AG04450 (cell line): ENCODE data around the gene B4GALT2. TPM values are rescaled to one million over a fixed set of nuclear protein-coding genes. Genes with fewer than 3 reads are reported as not detected.

Source experiments
- CTCF ChIA-PET: fragments of 300-600, 350-600 bp; formaldehyde crosslinking; extraction: SDS; loops from one replicate; lab custom pipeline; 2022; ENCODE audit warnings: antibody characterized with exemption, inconsistent platforms; lab: Charles Lee
- POLR2A ChIA-PET: fragments of 350-600 bp; formaldehyde crosslinking; extraction: SDS; loops from one replicate; lab custom pipeline; 2021; ENCODE audit warnings: antibody characterized with exemption, inconsistent platforms; lab: Yijun Ruan, JAX
- DNase-seq: peaks from one replicate; pipeline ENCODE4 v3.0.0-alpha.2; 2011; ENCODE audit warnings: low read depth, low spot score
- H3K27ac ChIP-seq: one replicate; pipeline ENCODE4 v1.5.1; 2012; ENCODE audit warnings: low read depth, low read length, control low read depth
- H3K27me3 ChIP-seq: one replicate; pipeline ENCODE4 v1.6.0; 2012; ENCODE audit warnings: low read length; ENCODE audit not compliant: control insufficient read depth, insufficient read depth
- H3K4me3 ChIP-seq: 2 replicates; pipeline ENCODE4 v1.5.1; 2011; ENCODE audit warnings: mild to moderate bottlenecking, low read depth, low read length, control low read depth
- H3K9me3 ChIP-seq: 2 replicates; pipeline ENCODE4 v1.5.1; 2012; ENCODE audit warnings: low read length; ENCODE audit not compliant: control insufficient read depth, insufficient read depth
- polyA plus RNA-seq: library from polyadenylated mRNA; depleted of rRNA; stranded (reverse); fragments of >200 nt; gene quantifications from 2 replicates; pipeline ENCODE4 v1.2.3, GENCODE V29; 2011
- TF ChIP-seq, protein P1 (sequence below): IDR thresholded peaks from 2 replicates; pipeline ENCODE4 v1.5.1; 2011; ENCODE audit warnings: low read depth, low read length, control low read depth, inconsistent platforms

The B4GALT2 gene
- polyA plus RNA-seq, 1 experiment: 39.0 TPM

DNA sequence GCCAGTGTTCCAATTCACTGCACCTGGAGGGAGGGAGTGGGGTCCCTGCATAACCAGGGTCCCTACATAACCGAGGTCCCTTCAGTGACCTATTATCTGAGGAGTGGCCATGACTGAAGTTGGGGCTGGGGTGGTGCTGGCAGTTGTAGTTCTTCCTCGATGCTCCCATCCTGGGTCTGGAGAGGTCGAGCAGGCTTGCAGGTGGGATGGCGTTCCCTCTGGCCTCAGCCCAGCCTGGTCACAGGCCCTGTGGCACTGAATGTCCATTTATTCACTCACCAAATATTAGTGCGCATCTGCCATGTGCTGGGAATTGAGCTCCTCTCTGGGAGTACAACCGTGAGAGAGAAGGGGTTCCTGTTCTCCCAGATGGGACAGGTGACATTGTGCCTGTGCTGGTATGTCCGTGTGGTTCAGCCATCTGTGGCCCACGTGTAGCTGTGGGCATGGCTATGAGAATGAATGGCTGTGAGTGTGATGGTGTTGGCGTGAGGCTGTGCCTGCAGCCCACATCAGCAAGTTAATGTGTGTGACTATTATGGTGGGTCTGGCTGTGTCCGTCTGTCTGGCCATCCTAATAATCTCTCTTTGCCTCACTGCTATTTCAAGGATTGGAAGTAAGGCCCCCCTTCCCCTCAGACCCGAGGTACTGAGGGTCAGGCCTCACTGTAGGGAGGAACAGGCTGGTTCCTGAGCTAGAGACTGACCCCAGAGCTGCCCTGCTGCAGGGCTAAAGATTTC lies 56.1 kb downstream of the B4GALT2 start:
- POLR2A ChIA-PET: no interaction called here
- H3K4me3 ChIP-seq: no peak overlapping the region
- H3K9me3 ChIP-seq: no peaks in the 10 kb centered on the region
- CTCF ChIA-PET: interaction anchor here (1.1 to 4.4 kb wide), 6 partner anchors 11 to 271 kb away, joined by 4 to 51 read pairs (median 20); no protein-coding TSS in a partner anchor
- H3K27ac ChIP-seq: no peak overlapping the region
- DNase-seq: no peak
- H3K27me3 ChIP-seq: no peaks in the 10 kb centered on the region
- TF ChIP-seq, protein P1, sequence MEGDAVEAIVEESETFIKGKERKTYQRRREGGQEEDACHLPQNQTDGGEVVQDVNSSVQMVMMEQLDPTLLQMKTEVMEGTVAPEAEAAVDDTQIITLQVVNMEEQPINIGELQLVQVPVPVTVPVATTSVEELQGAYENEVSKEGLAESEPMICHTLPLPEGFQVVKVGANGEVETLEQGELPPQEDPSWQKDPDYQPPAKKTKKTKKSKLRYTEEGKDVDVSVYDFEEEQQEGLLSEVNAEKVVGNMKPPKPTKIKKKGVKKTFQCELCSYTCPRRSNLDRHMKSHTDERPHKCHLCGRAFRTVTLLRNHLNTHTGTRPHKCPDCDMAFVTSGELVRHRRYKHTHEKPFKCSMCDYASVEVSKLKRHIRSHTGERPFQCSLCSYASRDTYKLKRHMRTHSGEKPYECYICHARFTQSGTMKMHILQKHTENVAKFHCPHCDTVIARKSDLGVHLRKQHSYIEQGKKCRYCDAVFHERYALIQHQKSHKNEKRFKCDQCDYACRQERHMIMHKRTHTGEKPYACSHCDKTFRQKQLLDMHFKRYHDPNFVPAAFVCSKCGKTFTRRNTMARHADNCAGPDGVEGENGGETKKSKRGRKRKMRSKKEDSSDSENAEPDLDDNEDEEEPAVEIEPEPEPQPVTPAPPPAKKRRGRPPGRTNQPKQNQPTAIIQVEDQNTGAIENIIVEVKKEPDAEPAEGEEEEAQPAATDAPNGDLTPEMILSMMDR: no peak

DNA sequence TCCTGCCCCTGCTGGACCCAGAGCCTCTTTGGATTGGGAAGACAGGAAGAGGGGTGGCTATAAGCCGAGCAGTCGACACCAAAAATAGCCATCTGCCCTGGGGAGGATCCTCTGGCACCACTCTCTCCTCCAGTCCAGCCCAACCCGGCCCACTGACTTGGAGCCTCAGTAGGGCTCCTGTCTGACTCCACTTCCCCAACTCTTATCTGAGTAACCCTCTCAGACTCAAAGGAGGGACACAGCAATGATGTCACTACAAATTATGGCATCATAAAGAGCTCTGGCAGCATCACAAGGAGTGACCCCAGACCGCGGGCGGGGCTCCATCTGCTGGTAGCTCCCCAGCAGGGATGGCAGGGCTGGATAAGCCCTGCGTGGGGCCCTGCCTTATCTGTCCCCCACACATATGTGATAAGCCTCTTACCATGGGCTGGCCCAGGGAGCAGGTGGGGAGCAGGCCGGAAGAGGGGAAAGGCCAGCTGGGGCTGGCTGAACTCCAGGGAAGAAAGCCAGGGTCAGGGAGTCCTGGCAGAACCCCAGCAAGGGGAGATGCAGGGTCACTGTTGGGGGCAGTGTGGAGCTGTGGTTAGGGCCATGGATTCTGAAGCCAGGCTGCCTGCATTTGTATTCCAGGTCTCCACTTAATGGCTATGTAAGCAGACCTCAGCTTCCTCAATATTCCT lies 56.9 kb downstream of the B4GALT2 start:
- H3K4me3 ChIP-seq: no peak overlapping the region
- H3K27ac ChIP-seq: no peak overlapping the region
- ChIA-PET CTCF (interaction anchor here (1.0 to 4.4 kb wide), 7 partner anchors 11 to 272 kb away, joined by 3 to 51 read pairs (median 16); no protein-coding TSS in a partner anchor), POLR2A (interaction anchor here (1.2 kb wide), 1 partner anchor 13 kb away, joined by 3 read pairs; no protein-coding TSS in a partner anchor)
- H3K27me3 ChIP-seq: no peaks in the 10 kb centered on the region
- no peak for DNase-seq
- TF ChIP-seq, protein P1: peak; percentile 9; the same call in 1 of the 2 replicates
- H3K9me3 ChIP-seq: no peaks in the 10 kb centered on the region

DNA sequence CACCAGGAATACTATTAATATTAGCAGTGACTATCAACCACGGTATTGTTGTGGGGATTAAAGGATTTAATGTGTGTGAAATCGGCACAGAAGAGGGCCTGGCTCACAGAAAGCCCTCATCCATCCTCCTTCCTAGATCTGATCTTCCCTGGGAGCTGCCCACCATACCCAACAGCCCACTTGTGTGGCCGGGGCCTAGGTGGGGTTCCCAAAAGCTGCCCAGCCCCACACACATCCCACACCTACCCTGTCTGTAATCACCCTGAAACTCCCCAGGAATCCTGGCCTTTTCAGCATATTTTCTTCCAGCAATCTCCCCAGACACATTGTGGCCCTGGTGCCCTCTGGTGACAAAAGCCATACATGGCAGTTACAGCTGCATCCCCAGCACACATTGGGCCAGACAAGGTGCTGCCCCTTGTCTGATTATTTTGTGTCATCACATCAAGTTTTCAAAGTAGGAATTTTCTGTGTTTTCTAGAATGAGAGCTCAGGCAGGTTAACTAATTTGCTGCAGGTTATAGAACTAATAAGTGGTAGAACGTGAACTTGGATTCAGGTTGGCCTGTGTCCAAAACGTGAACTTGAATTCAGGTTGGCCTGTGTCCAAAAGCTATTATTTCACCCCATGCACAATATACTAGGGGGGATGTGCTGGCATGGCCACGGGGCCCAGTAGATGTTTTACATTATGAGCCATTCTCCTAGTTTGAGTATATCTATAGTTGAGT lies 57.6 kb downstream of the B4GALT2 start:
- Histone ChIP-seq H3K27me3 (no peaks in the 10 kb centered on the region), H3K9me3 (no peaks in the 10 kb centered on the region), H3K4me3 (no peak overlapping the region), H3K27ac (peak overlapping the region; percentile 11)
- ChIA-PET CTCF (interaction anchor here (0.6 to 4.4 kb wide), 10 partner anchors 10 to 273 kb away, joined by 3 to 51 read pairs (median 5); no protein-coding TSS in a partner anchor), POLR2A (interaction anchor here (0.8 to 1.2 kb wide), 2 partner anchors 12 to 56 kb away, joined by 3 read pairs; no protein-coding TSS in a partner anchor)
- TF ChIP-seq, protein P1: peak; percentile 63
- DNase-seq: no peak

DNA sequence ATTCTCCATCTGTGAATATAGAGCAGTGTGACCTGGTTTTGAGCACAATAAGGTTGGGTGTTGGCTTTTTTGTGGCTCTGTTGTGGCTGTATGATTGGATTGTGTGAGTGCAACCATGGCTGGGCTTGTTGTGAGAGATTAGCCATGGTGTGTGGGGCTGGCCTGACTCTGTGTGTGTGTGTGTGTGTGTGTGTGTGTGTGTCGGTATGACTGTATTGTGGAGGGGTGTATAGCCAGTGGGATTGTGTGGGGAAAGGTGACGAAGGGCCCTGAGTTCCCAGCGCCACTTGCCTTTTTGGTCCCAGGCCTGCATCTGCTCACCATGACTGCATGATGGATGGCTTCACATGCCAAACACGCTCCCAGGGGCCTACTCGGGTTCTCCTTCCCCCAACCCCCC lies 58.1 kb downstream of the B4GALT2 start:
- CTCF ChIA-PET: interaction anchor here (1.0 to 4.4 kb wide), 8 partner anchors 9 to 273 kb away, joined by 3 to 51 read pairs (median 10); no protein-coding TSS in a partner anchor
- no peaks in the 10 kb centered on the region for H3K27me3 ChIP-seq

More for the DNA sequence above, 58.1 kb downstream of the B4GALT2 start:
- Histone ChIP-seq H3K4me3 (no peak overlapping the region), H3K9me3 (no peaks in the 10 kb centered on the region), H3K27ac (no peak overlapping the region)
- DNase-seq: no peak
- TF ChIP-seq, protein P1: no peak
- POLR2A ChIA-PET: interaction anchor here (0.8 to 1.2 kb wide), 2 partner anchors 12 to 57 kb away, joined by 3 read pairs; no protein-coding TSS in a partner anchor
